ENCODE measurements around the gene KANSL2.
"Not testable (repeated sequence)": the region's sequence is repeated elsewhere in the genome, so short reads cannot be mapped to it uniquely, and the experiment has no call there.

KANSL2 gene

GRCh38 chr12:48682927-48683326 is 889 bp upstream of the KANSL2 start:
- no peak for DNase-seq

GRCh38 chr12:48682533-48682905 is 481 bp upstream of the KANSL2 start:
- DNase-seq = not testable (repeated sequence)

GRCh38 chr12:48681399-48681709 is 684 bp downstream of the KANSL2 start:
- no peak for DNase-seq

- no peak for DNase-seq
Observed at GRCh38 chr12:48680861-48681260, 1.2 kb downstream of the KANSL2 start.

GRCh38 chr12:48678551-48679185 is 3.4 kb downstream of the KANSL2 start:
- no peak for DNase-seq

GRCh38 chr12:48671231-48671856 is 10.7 kb downstream of the KANSL2 start:
- no peak for DNase-seq

GRCh38 chr12:48668996-48669395 is 13.0 kb downstream of the KANSL2 start:
- DNase-seq = no peak

GRCh38 chr12:48659863-48660262 is 22.2 kb downstream of the KANSL2 start:
- DNase-seq = no peak

GRCh38 chr12:48651681-48652080 is 30.4 kb downstream of the KANSL2 start:
- no peak for DNase-seq

GRCh38 chr12:48645354-48645753 is 36.7 kb downstream of the KANSL2 start:
- not testable (repeated sequence) for DNase-seq

- no peak for DNase-seq
Observed at GRCh38 chr12:48643011-48643410, 39.0 kb downstream of the KANSL2 start.

GRCh38 chr12:48641752-48642555 is 40.1 kb downstream of the KANSL2 start:
- not testable (repeated sequence) for DNase-seq

GRCh38 chr12:48640854-48641253 is 41.2 kb downstream of the KANSL2 start:
- DNase-seq = no peak

GRCh38 chr12:48640428-48640827 is 41.6 kb downstream of the KANSL2 start:
- no peak for DNase-seq

GRCh38 chr12:48631071-48631470 is 51.0 kb downstream of the KANSL2 start:
- no peak for DNase-seq

- DNase-seq = no peak
Observed at GRCh38 chr12:48630346-48630745, 51.7 kb downstream of the KANSL2 start.

- DNase-seq = no peak
Observed at GRCh38 chr12:48629541-48629940, 52.5 kb downstream of the KANSL2 start.

GRCh38 chr12:48627556-48627955 is 54.5 kb downstream of the KANSL2 start:
- DNase-seq = no peak

- not testable (repeated sequence) for DNase-seq
Observed at GRCh38 chr12:48622997-48623396, 59.0 kb downstream of the KANSL2 start.

GRCh38 chr12:48618541-48618940 is 63.5 kb downstream of the KANSL2 start:
- DNase-seq = no peak

GRCh38 chr12:48615681-48616080 is 66.4 kb downstream of the KANSL2 start:
- DNase-seq = no peak

- DNase-seq = no peak
Observed at GRCh38 chr12:48613321-48613720, 68.7 kb downstream of the KANSL2 start.

All from NCI-H1436 treated with DMSO at 0.1 percent for 48 hours (cell line).